Pancreas (tissue), 10 donors: Measurements from ENCODE around the gene TBC1D25. TPM values are rescaled to one million over a fixed set of nuclear protein-coding genes. Genes with fewer than 3 reads are reported as not detected.

ENCODE experiments used
- ATAC-seq, 4 donors: fragments of 200-7000 bp; cut with Tn5 transposase; one replicate each; pipeline versions ENCODE4 v1.8.0 to v1.9.1; 2020; ENCODE audit warnings: mild to moderate bottlenecking in 4 of 4, moderate library complexity in 4 of 4
- DNase-seq, 6 donors: peaks; one replicate each; pipeline ENCODE4 v3.0.0-alpha.2; 2020
- FAIRE-seq: peaks from 2 replicates; lab custom pipeline; 2012; peaks lifted over from hg19 to GRCh38; lab: Jason Lieb, UNC
- H3K27ac ChIP-seq, 4 donors: fragments of 200-600 bp; sonication (generic); 1 replicate in 3 of 4; 2 replicates in 1 of 4; pipeline versions ENCODE4 v1.5.0 to v1.8.0; 2020
- H3K27me3 ChIP-seq, 4 donors: fragments of 200-600 bp; one replicate each; pipeline ENCODE4 v1.8.0; 2021
- H3K36me3 ChIP-seq, 3 donors: fragments of 200-600 bp; sonication (generic) in 1 of 3; one replicate each; pipeline versions ENCODE4 v1.5.0 to v1.8.0; 2020 to 2021
- H3K4me1 ChIP-seq, 3 donors: fragments of 200-600 bp; one replicate each; pipeline ENCODE4 v1.8.0; 2021
- H3K4me3 ChIP-seq, 4 donors: fragments of 200-600 bp; sonication (generic) in 2 of 4; one replicate each; pipeline versions ENCODE4 v1.5.0 to v1.8.0; 2020 to 2021
- H3K9me3 ChIP-seq, 4 donors: fragments of 200-600 bp; one replicate each; pipeline ENCODE4 v1.8.0; 2021
- WGBS, 2 donors: extraction: QIAGEN DNeasy Blood & Tissue Kit; methylation state at CpG; one replicate each; pipeline ENCODE4 v1.1.7; 2013; 5-methylcytosine and 5-hydroxymethylcytosine counted together
- intact Hi-C, 3 donors: fragments of 100-400 bp; cut with DNase I; formaldehyde crosslinking; loops; one replicate each; pipeline versions ENCODE4 v1.11.1 to v1.14.2; 2022
- polyA plus RNA-seq, 2 donors: library from polyadenylated mRNA; stranded (reverse); fragments of 200-250 nt; gene quantifications; one replicate each; pipeline ENCODE4 v1.2.3, GENCODE V29; 2013
- total RNA-seq, 6 donors: library from RNA; stranded (reverse); fragmentation: NEBNext Ultra II Directional in 4 of 6; extraction: Animal tissue kit (Norgen Biotek cat#: 25700) in 4 of 6; gene quantifications; one replicate each; pipeline versions ENCODE4 v1.2.1 to v1.2.4, GENCODE V29; 2021 to 2023
- TF ChIP-seq, protein P1 (sequence below), 4 donors: fragments of 200-600 bp; sonication (generic) in 3 of 4; IDR thresholded peaks; one replicate each; pipeline versions ENCODE4 v1.5.0 to v1.8.0; 2021; ENCODE audit warnings: antibody characterized with exemption in 4 of 4
- donor health status: healthy with polysubstance abuse.
- donor health status: DM: no; HTN: no; CAD: no; lungs with moderate emphysema.
- donor health status: DM: no; HTN: no; CAD: no.
- donor health status: control.
- donor health status: control.
- donor health status: Bipolar disorder and iron deficiency.
- donor health status: DM: yes; HTN: yes; CAD: no.
- donor health status: DM: no; HTN: no; CAD: no.
- donor health status: DM: no; HTN: no; CAD: no.
- donor health status: DM: yes; HTN: yes; CAD: no.

The TBC1D25 gene
- total and polyA plus RNA-seq, 8 donors: 4.4 to 9.9 (median 5.5) TPM

DNA sequence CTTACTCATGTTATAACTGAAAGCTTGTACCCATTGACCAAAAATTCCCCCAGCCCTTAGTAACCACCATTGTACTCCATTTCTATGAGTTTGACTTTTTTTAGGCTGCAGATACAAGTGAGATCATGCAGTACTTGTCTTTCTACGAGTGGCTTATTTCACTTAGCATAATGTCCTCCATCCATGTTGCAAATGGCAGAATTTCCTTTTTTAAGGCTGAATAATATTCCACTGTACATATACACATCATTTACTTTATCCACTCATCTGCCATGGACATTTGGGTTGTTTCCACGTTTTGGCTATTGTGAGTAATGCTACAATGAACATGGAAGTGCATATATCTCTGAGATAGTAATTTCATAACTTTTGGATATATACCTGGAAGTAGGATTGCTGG is 45.2 kb downstream of the TBC1D25 start:
- Histone ChIP-seq H3K4me1 (no peaks in the 10 kb centered on the region), H3K36me3 (no peaks in the 10 kb centered on the region), H3K4me3 (no peak overlapping the region), H3K27me3 (no peaks in the 10 kb centered on the region), H3K27ac (no peak overlapping the region), H3K9me3 (no peaks in the 10 kb centered on the region)
- no peak for ATAC-seq
- no peak for DNase-seq
- TF ChIP-seq, protein P1, sequence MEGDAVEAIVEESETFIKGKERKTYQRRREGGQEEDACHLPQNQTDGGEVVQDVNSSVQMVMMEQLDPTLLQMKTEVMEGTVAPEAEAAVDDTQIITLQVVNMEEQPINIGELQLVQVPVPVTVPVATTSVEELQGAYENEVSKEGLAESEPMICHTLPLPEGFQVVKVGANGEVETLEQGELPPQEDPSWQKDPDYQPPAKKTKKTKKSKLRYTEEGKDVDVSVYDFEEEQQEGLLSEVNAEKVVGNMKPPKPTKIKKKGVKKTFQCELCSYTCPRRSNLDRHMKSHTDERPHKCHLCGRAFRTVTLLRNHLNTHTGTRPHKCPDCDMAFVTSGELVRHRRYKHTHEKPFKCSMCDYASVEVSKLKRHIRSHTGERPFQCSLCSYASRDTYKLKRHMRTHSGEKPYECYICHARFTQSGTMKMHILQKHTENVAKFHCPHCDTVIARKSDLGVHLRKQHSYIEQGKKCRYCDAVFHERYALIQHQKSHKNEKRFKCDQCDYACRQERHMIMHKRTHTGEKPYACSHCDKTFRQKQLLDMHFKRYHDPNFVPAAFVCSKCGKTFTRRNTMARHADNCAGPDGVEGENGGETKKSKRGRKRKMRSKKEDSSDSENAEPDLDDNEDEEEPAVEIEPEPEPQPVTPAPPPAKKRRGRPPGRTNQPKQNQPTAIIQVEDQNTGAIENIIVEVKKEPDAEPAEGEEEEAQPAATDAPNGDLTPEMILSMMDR (IDR thresholded peaks at IDR 0.05): no peak
- intact Hi-C loops: no loop called here
- no peak for FAIRE-seq
- 44 to 52% methylated on average over 2 of the region's 2 CpGs for WGBS, 2 donors

DNA sequence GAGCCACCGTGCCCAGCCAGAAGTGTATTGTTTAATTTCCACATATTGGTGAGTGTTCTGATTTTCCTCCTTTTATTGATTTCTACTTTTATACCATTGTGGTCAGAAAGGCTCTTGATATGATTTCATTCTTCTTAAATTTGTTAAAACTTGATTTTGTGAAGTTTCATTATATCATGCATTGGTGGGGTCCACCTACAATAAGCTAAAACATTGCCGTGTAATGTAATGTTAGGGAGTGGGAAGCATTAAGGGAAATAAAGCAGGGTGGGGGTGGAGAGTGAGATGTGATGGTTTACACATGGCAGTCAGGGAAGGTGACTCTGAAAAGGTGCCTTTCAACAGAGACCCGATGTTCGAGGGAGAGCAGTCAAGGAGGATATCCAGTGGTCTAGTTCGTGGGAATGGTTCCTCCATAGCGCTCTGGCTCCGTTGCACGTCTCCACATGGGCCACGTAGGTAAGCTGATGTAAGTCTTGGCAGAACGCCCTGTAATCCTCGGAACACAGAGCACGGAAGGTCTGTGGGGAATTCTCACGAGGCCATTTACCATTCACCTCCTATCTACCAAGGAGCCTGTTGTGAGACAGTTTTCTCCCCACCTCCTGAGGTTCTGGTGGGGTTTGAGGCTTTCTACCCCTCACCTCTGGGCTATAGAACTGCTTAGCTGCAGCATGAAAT is 50.1 kb downstream of the TBC1D25 start:
- H3K27me3 ChIP-seq: no peaks in the 10 kb centered on the region
- peak in 4 of 6 donors; percentile 59 to 74 (median 70) for DNase-seq
- no peaks in the 10 kb centered on the region for H3K4me1 ChIP-seq
- H3K27ac ChIP-seq: peak overlapping the region; percentile 70 to 82 (median 78)
- ATAC-seq: peak; percentile 71 to 82 (median 79)
- intact Hi-C loops: no loop called here
- H3K9me3 ChIP-seq: no peaks in the 10 kb centered on the region
- TF ChIP-seq, protein P1 (IDR thresholded peaks at IDR 0.05): no peak
- FAIRE-seq: no peak
- WGBS, 2 donors: 39 to 55% methylated on average over 13 of the region's 13 CpGs
- peak overlapping the region in 3 of 4 donors; percentile 10 to 38 (median 32) for H3K4me3 ChIP-seq
- H3K36me3 ChIP-seq: no peaks in the 10 kb centered on the region

DNA sequence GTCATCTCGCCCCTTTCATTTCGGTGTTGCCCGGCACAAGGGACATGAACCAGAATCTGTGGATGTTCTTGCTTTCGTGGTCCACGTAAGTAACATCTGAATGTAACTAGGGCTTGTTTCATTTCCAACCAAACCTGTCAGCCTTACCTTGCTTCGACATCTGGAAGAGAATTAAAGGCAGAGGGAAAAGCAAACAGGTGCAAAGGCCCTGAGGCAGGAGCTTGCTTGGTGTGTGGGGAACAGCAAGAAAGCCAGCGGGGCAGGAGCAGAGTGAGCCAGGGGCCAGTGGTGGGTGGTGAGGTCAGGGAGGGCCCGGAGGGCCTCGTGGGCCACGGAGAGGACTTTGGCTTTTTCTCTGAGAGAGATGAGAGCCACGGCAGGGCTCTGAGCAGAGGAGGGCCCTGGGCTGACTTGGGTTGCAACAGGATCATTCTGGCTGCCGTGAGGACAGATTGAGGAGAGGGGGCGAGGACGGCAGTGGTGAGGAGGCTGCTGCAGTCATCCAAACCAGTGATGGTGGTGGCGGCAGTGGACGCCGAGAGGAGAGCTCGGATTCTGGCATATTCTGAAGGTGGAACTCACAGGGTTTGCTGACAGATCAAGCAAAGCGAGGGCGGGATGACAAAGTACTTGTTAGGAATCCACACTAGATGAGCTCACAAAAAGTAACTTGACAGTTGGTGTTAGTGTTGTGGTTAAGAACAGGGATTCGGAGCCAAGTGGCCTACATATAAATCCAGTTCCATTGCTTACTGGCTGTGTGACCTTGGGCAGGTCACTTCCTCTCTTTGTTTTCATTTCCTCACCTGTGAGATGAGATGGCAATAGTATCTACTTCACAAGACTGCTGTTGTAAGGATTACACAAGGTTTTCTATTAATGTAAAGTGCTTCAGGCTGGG is 50.9 kb downstream of the TBC1D25 start:
- no peaks in the 10 kb centered on the region for H3K4me1 ChIP-seq
- intact Hi-C loops: no loop called here
- ATAC-seq (peak; percentile 20 to 43 (median 36)), FAIRE-seq (no peak), DNase-seq (no peak)
- no peaks in the 10 kb centered on the region for H3K9me3 ChIP-seq
- peak overlapping the region in 3 of 4 donors; percentile 10 to 38 (median 32) for H3K4me3 ChIP-seq
- 66 to 70% methylated on average over 21 of the region's 21 CpGs for WGBS, 2 donors
- H3K36me3 ChIP-seq: no peaks in the 10 kb centered on the region
- no peaks in the 10 kb centered on the region for H3K27me3 ChIP-seq
- TF ChIP-seq, protein P1 (IDR thresholded peaks at IDR 0.05): no peak
- peak overlapping the region; percentile 70 to 82 (median 78) for H3K27ac ChIP-seq

DNA sequence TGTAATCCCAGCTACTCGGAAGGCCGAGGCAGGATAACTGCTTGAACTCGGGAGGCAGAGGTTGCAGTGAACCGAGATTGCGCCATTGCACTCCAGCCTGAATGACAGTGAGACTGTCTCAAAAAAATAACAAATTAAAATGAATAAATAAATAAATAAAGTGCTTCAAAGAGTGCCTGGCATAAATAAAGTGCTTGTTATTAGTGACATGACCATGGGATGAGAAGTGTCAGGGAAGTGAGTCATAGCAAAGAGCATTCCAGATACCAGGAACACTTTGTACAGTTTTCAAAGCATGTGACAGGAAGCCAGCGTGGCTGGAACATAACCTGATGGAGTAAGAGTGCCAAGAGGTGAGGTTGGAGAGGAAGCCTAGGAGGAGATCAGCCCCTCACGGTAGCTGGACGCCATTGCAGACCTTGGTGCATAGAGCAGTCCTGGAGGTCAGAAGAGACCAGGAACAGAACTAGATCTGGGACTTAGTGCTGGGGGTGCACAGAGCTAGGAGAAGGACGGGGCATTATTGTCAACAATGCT is 51.8 kb downstream of the TBC1D25 start:
- intact Hi-C loops: no loop called here
- FAIRE-seq (no peak), ATAC-seq (peak; percentile 67 to 83 (median 75)), DNase-seq (peak in 4 of 6 donors; percentile 44 to 73 (median 66))
- no peaks in the 10 kb centered on the region for H3K36me3 ChIP-seq
- H3K27me3 ChIP-seq: no peaks in the 10 kb centered on the region
- TF ChIP-seq, protein P1 (IDR thresholded peaks at IDR 0.05): no peak
- 41 to 53% methylated on average over 9 of the region's 9 CpGs for WGBS, 2 donors
- H3K27ac ChIP-seq: peak overlapping the region; percentile 70 to 82 (median 78)
- H3K4me1 ChIP-seq: no peaks in the 10 kb centered on the region
- peak overlapping the region in 3 of 4 donors; percentile 5 to 38 (median 32) for H3K4me3 ChIP-seq
- H3K9me3 ChIP-seq: no peaks in the 10 kb centered on the region
